Measurements from ENCODE around the gene EPHB4.
"Not testable (repeated sequence)": the region's sequence is repeated elsewhere in the genome, so short reads cannot be mapped to it uniquely, and the experiment has no call there.

The EPHB4 gene

DNA sequence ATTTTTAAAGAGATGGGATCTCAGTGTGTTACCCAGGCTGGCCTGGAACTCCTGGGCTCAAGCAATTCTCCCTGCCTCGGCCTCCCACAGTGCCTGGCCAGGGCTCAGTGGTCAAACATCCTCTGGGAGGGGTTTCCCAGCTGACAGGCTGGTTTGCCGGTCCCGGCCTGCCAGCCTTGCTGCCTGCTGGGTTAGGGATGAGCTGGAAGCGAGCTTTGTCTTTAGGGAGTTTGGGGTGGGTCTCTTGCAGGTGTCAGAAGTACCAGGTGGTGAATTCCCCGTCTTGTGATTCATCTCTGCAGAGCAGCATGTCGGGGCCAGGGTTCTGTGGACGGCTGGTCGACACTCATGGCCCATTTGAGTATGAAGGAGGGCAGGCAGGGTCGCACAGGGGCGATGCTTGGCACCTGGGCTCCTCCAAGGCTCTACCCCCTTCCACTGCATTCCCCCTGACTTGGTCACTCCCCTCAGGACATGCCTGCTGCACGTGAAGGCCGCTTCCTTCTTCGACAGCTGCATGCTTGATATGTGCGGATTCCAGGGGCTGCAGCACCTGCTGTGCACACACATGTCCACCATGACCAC lies 63.7 kb downstream of the EPHB4 start:
- H3K4me3 ChIP-seq (ENCODE audit: low read depth, low read length) = no peak overlapping the region
- DNase-seq (ENCODE audit: low read depth, low spot score) = no peak
- POLR2A ChIA-PET = interaction anchor here (0.7 kb wide), 1 partner anchor 36 kb away, joined by 3 read pairs; no protein-coding TSS in a partner anchor
- CTCF ChIA-PET = interaction anchor here (1.1 to 1.6 kb wide), 2 partner anchors 10 to 36 kb away, joined by 4 to 5 read pairs; no protein-coding TSS in a partner anchor
- no peak for TF ChIP-seq CTCF (IDR thresholded peaks at IDR 0.05; ENCODE audit: insufficient read depth, low read length, missing control alignments)

GRCh38 chr7:100762841-100763240 lies 64.5 kb downstream of the EPHB4 start:
- DNase-seq (ENCODE audit: low read depth, low spot score); POLR2A ChIA-PET; H3K4me3 ChIP-seq (ENCODE audit: low read depth, low read length): not testable (repeated sequence)
- CTCF ChIA-PET = interaction anchor here (0.8 to 1.6 kb wide), 2 partner anchors 11 to 70 kb away, joined by 3 to 4 read pairs; no protein-coding TSS in a partner anchor

- DNase-seq (ENCODE audit: low read depth, low spot score) = no peak
- ChIA-PET POLR2A (no interaction called here), CTCF (interaction anchor here (0.8 kb wide), 1 partner anchor 33 kb away, joined by 3 read pairs; no protein-coding TSS in a partner anchor)
- no peak for TF ChIP-seq CTCF (IDR thresholded peaks at IDR 0.05; ENCODE audit: insufficient read depth, low read length, missing control alignments)
- H3K4me3 ChIP-seq (ENCODE audit: low read depth, low read length) = no peak overlapping the region
Measured at GRCh38 chr7:100759357-100760171, 67.8 kb downstream of the EPHB4 start.

DNA sequence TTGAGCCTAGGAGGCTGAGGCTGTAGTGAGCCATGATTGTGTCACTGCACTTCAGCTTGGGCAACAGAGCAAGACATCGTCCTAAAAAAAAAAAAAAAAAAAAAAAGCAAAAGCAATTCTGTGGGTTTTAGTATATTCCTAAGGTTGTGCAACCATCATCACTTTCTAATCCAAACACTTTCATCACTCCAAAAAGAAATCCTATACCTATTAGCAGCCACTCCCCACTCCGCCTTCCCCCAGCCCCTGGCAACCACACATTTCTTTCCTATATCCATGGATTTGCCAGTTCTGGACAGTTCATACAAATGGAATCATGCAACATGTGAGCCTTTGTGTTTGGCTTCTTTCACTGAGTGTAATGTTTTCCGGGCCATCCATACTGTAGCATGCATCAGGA lies 73.6 kb downstream of the EPHB4 start:
- no peak overlapping the region for H3K4me3 ChIP-seq (ENCODE audit: low read depth, low read length)
- TF ChIP-seq CTCF (IDR thresholded peaks at IDR 0.05; ENCODE audit: insufficient read depth, low read length, missing control alignments) = no peak
- ChIA-PET CTCF (no interaction called here), POLR2A (no interaction called here)
- no peak for DNase-seq (ENCODE audit: low read depth, low spot score)

- H3K4me3 ChIP-seq (ENCODE audit: low read depth, low read length) = no peak overlapping the region
- POLR2A ChIA-PET = no interaction called here
- CTCF ChIA-PET = no interaction called here
- no peak for TF ChIP-seq CTCF (IDR thresholded peaks at IDR 0.05; ENCODE audit: insufficient read depth, low read length, missing control alignments)
- DNase-seq (ENCODE audit: low read depth, low spot score) = no peak
Measured at GRCh38 chr7:100752994-100753393, 74.3 kb downstream of the EPHB4 start.
